GM20000 (cell line): Measurements from ENCODE around the gene CFAP61.

Experiments used
- DNase-seq: peaks from one replicate; pipeline ENCODE4 v3.0.0; 2012; ENCODE audit warnings: low spot score
- CTCF ChIP-seq: IDR thresholded peaks from 2 replicates; pipeline ENCODE4 v1.5.1; 2012; ENCODE audit warnings: mild to moderate bottlenecking, control low read depth; ENCODE audit errors: extremely low read depth, missing control alignments

The CFAP61 gene

GRCh38 chr20:20181322-20181721 lies 129.0 kb downstream of the CFAP61 start:
- TF ChIP-seq CTCF: no peak
- DNase-seq: no peak

GRCh38 chr20:20184149-20184548 lies 131.8 kb downstream of the CFAP61 start:
- no peak for DNase-seq
- no peak for TF ChIP-seq CTCF

GRCh38 chr20:20184706-20185105 lies 132.4 kb downstream of the CFAP61 start:
- no peak for DNase-seq
- TF ChIP-seq CTCF: no peak

- TF ChIP-seq CTCF: no peak
- peak; percentile 34 for DNase-seq
These were observed 136.3 kb downstream of the CFAP61 start for GRCh38 chr20:20188647-20189046.

- DNase-seq: no peak
- no peak for TF ChIP-seq CTCF
These were observed 140.0 kb downstream of the CFAP61 start for GRCh38 chr20:20192366-20192765.

- no peak for DNase-seq
These were observed 142.8 kb downstream of the CFAP61 start for GRCh38 chr20:20195021-20195705.

GRCh38 chr20:20196610-20197009 lies 144.3 kb downstream of the CFAP61 start:
- no peak for DNase-seq
- TF ChIP-seq CTCF: no peak

More at GRCh38 chr20:20195021-20195705, 142.8 kb downstream of the CFAP61 start:
- TF ChIP-seq CTCF: no peak
